GM13977 (cell line): ENCODE measurements around the gene TMEM120A.

Experiments used
- DNase-seq: peaks from one replicate; pipeline ENCODE4 v3.0.0; 2012; ENCODE audit warnings: low spot score
- in situ Hi-C: fragments of 300-500 bp; cut with MboI; formaldehyde crosslinking; loops from one replicate; pipeline ENCODE4 v1.12.0; 2022; ENCODE audit warnings: low sequenced_read_pairs, low pct_unique_long_range_greater_than_20kb, mixed read lengths, inconsistent platforms; ENCODE audit not compliant: unreplicated experiment
- TF ChIP-seq, protein P1 (sequence below): IDR thresholded peaks from 2 replicates; pipeline ENCODE4 v1.5.1; 2012; ENCODE audit warnings: mild to moderate bottlenecking, control low read depth; ENCODE audit not compliant: insufficient read depth; ENCODE audit errors: extremely low read depth, missing control alignments

The TMEM120A gene

DNA sequence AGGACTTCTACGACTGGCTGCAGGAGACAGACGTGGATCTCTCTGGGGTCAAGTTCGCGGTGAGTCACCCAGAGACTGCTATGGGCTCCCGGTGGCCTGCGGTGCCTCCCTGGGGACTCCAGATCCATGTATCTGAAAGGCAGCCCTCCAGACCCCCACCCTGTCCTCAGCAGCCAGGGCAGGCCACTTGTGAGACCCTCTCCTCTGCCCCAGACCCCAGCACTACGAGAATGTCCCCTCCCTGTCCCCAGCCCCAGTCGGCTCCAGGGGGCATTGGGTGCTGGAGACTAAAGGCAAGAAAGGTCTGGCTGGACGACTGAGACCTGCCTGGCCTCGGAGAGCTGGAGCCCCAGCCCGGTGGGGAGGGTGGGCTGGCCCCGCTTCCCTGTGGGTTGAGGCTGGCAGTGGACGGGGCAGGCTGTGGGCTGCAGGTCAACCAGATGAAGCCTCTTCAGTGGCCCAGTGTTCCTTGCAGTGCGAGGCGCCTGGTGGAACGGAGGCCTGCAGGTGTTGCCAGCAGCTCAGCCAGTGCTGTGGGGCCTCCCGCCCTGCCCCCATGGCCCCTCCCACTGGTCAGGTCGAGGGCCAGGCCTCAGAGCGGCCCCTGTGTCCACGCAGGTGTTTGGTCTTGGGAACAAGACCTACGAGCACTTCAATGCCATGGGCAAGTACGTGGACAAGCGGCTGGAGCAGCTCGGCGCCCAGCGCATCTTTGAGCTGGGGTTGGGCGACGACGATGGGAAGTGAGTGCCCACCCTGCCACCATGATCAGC lies 13.8 kb downstream of the TMEM120A start:
- TF ChIP-seq, protein P1, sequence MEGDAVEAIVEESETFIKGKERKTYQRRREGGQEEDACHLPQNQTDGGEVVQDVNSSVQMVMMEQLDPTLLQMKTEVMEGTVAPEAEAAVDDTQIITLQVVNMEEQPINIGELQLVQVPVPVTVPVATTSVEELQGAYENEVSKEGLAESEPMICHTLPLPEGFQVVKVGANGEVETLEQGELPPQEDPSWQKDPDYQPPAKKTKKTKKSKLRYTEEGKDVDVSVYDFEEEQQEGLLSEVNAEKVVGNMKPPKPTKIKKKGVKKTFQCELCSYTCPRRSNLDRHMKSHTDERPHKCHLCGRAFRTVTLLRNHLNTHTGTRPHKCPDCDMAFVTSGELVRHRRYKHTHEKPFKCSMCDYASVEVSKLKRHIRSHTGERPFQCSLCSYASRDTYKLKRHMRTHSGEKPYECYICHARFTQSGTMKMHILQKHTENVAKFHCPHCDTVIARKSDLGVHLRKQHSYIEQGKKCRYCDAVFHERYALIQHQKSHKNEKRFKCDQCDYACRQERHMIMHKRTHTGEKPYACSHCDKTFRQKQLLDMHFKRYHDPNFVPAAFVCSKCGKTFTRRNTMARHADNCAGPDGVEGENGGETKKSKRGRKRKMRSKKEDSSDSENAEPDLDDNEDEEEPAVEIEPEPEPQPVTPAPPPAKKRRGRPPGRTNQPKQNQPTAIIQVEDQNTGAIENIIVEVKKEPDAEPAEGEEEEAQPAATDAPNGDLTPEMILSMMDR = no peak
- no peak for DNase-seq
- in situ Hi-C loops = no loop called here

DNA sequence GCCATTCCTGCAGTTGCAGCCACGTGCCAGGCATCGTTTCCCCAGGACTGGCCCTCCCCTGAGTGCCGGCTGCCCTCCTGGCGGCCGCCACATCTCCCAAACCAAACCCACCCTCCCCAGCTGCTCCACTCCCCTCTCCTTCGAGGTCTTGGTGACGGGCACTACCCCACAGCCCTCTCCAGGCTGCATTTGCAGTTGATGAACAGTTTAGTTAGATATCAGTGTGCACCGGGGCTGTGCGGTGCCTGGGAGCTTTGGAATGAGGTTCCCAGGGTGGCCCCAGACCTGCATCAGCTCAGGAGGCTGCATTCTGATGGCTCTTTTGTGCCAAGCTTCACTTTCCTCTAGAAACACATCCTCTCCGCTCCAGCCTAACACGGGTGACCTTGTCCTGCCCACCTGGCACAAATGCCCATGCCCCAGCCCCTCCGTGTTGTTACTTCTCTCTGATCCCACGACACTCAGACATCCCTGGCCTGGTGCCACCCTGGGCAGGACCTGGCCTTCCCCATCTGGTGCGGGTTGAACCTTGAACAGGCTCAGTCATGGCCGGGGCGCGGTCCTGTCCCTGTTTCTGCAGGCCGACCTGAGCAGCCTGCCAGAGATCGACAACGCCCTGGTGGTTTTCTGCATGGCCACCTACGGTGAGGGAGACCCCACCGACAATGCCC lies 14.5 kb downstream of the TMEM120A start:
- TF ChIP-seq, protein P1 = no peak
- in situ Hi-C loops = no loop called here
- DNase-seq = no peak

DNA sequence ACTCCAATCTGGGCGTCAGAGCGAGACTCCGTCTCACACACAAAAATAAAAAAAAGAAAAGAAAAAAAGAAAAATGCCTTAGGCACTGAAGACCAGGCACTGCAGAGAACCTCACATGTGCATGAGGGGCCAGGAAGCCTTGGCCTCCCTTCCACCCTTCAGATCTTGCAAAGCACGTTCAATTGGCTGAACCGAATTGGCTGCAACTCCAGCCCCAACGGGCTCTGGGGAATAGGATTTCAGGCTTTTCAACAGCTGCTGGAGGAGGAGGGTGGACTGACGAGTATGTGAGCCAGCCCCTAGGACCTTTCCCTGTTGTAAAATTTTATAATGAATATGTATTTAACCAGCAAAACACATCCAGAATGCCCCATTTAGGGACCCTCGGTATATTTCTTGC lies 16.7 kb downstream of the TMEM120A start:
- no peak for DNase-seq
- in situ Hi-C loops = no loop called here
- TF ChIP-seq, protein P1 = no peak

DNA sequence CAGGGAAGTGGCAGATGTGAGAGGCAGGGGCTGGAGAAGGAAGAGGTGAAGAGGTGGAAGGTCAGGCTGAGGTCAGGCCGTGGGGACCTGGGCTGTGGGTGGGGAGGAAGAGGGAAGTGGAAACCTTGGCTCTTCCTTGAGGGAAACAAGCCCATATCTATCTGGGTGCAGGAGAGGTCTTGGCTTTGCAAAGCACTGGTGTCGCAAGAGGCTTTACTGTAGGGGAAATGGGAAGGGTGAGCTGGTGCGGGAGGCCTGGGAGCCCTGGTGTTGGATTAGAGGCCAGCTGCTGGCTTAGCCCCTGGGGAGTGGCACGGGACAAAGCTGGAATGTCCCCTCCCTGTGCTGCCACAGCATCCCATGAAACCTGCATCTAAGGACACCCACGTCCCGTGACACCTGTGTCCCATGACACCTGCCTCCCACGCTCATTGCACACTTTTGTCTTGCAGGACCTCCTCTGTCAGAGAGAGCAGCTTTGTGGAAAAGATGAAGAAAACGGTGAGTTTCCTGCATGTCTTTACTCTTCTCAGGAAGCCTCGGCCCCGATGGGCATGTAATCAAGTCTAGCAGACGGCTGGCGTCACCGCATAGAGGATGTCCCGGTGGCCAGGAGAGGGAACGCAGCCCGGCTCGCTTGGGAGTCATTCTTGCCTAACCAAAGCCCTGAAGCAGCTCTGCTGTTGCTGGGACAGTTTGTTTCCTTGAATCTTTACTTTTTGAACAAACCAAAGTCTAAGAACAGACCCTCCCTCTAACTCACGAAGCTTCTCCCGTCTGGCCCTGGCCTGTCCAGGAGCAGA lies 22.2 kb downstream of the TMEM120A start:
- no peak for DNase-seq
- in situ Hi-C loops = no loop called here

DNA sequence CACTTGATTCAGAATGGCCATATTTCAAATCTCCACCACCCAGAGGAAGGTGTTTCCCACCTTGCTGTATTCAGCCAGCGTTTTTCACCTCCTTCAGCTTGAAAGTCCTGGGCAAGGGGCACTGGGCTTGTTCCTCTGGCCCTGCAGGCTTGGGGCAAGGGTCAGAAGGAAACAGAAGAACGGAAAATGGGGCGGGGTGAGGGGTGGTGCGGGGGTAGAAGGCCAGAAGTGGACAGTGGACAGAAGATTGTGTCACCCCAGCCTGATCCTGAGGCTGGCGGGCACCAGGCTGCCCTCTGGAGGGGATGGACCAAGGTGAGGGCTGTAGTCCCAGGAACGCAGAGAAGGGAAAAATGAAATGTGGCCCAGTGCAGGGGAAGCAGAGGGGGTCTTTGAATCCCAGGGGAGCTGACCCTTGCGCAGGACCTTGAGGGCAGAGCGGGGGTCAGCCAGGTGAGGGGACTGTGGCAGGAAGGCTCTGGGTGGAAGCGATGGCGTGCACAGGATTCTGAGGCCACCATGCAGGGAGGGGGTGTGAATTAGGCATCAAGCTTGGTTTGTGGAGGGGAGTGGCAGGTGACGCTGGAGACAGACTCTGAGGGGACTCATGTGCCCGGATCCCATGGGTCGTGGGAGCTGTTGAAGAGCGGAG lies 23.0 kb downstream of the TMEM120A start:
- TF ChIP-seq, protein P1 = no peak
- in situ Hi-C loops = no loop called here
- no peak for DNase-seq

More for the DNA sequence above, 22.2 kb downstream of the TMEM120A start:
- TF ChIP-seq, protein P1 = no peak

DNA sequence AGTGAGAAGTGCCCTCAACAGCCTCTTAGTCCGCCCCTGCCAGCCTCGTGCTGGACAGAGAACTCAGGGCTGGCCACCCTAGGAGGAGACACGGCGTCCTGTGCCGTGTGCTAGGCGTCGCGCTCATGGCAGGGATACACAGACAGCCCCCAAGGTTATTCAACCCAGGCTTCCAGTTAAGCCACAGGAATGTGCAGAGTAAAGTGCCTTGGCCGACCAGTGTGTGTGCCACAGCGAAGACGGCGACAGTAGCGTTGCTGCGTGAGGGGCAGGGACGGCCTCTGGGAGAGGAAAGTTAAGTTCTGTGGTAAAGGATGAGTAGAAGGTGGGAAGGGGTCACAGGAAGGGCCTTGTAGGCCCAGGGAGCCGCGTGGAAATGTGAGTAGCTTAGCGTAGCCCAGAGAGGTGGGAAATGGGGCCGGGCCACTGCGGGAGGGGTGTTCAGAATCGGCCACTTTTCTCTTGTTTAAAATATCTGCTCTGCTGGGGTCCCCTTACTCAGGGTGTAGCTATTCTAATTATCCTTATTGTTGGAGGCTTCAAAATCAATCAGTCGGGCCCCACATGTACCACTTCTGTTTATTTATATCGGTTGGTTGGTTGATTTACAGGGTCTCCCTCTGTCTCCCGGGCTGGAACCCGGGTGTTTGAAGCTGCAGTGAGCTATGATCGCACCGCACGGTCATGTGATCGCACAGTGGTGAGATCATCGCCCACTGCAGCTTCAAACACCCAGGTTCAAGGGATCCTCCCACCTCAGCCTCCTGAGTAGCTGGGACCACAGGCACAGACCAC lies 24.5 kb downstream of the TMEM120A start:
- DNase-seq = no peak
- in situ Hi-C loops = no loop called here
- TF ChIP-seq, protein P1 = no peak
